HUES6 (cell line): ENCODE data around the gene GMDS.
A peak's percentile ranks its signal among the peaks of the same experiment; 100 is the strongest.

Experiments used
- H3K27ac ChIP-seq: 2 replicates; pipeline ENCODE4 v1.7.0; 2013; ENCODE audit warnings: low read depth, mild to moderate bottlenecking, low read length, inconsistent platforms
- H3K27me3 ChIP-seq: 2 replicates; pipeline ENCODE4 v1.6.1; 2013; ENCODE audit warnings: low read length; ENCODE audit not compliant: control insufficient read depth, insufficient read depth
- H3K36me3 ChIP-seq: 2 replicates; pipeline ENCODE4 v1.6.1; 2013; ENCODE audit warnings: low read length; ENCODE audit not compliant: control insufficient read depth, insufficient read depth
- H3K4me1 ChIP-seq: 2 replicates; pipeline ENCODE4 v1.6.1; 2013; ENCODE audit warnings: low read length; ENCODE audit not compliant: control insufficient read depth, insufficient read depth
- H3K4me3 ChIP-seq: 2 replicates; pipeline ENCODE4 v1.5.1; 2013; ENCODE audit warnings: low read depth, low read length
- H3K9ac ChIP-seq: one replicate; pipeline ENCODE4 v1.6.1; 2013; ENCODE audit warnings: mild to moderate bottlenecking, low read length
- H3K9me3 ChIP-seq: 2 replicates; pipeline ENCODE4 v1.6.1; 2013; ENCODE audit warnings: low read depth, low read length; ENCODE audit not compliant: control insufficient read depth, insufficient read depth

Gene GMDS

DNA sequence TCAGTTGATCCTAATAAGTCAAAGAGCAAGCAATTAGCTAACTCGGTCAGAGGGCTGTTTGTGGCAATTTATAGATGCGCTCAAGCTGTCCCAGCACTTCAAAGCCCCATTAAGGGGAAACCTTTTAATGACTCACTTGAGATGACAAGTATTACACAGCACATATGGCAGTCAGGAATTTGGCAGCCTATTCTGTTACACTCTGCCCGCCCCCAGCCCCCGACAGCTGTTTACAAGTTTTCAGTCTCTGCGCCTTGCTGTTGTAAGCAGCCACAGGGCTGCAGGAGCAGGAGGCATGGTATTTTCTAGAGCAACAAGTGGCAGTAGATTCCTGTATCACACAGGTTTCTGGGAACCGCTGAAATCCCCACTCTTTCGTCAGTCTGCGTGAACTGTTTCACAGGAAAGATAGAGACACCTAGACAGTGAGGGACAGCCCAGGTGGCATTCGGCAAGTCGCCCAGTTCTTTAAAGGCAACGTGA, 372.7 kb downstream of the GMDS start:
- H3K9ac ChIP-seq, result peak overlapping the region; percentile 20
- H3K4me3 ChIP-seq, result no peak overlapping the region; the same call in 1 of the 2 replicates
- H3K27me3 ChIP-seq, result no peaks in the 10 kb centered on the region
- peaks cover 50% of the 10 kb centered on the region for H3K4me1 ChIP-seq
- no peaks in the 10 kb centered on the region for H3K9me3 ChIP-seq
- H3K36me3 ChIP-seq, result no peaks in the 10 kb centered on the region
- H3K27ac ChIP-seq, result no peak overlapping the region

DNA sequence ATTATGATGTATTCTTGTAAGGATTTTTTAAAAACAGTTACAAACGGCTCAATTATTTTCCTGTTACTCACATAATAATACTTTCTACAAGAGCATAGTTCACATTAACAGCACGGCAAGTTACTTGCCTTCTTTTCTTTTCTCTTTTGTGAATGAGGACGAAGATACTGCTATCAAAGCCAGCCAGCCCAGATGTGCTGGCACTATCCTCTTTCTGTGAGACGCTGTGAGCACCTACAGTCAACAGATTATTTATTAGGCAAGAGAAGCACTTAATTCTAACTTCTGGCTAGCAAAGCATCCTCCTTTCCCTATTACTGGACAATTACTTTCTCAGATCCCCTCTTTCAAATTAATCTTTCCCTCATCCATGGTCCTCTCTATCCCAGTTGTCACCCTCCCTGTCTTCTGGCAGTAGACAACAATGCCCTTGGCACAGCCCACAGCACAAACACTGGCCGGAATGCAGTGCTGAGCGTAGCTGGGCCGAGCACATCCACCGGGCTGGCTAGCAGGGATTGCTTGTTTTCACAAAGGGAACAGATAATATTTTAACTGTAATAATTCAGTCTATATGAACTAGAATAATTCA, 373.6 kb downstream of the GMDS start:
- no peak overlapping the region for H3K4me3 ChIP-seq
- no peaks in the 10 kb centered on the region for H3K9me3 ChIP-seq
- H3K4me1 ChIP-seq, result peaks cover 50% of the 10 kb centered on the region
- no peak overlapping the region for H3K27ac ChIP-seq
- no peaks in the 10 kb centered on the region for H3K36me3 ChIP-seq
- no peaks in the 10 kb centered on the region for H3K27me3 ChIP-seq
- H3K9ac ChIP-seq, result no peak overlapping the region

DNA sequence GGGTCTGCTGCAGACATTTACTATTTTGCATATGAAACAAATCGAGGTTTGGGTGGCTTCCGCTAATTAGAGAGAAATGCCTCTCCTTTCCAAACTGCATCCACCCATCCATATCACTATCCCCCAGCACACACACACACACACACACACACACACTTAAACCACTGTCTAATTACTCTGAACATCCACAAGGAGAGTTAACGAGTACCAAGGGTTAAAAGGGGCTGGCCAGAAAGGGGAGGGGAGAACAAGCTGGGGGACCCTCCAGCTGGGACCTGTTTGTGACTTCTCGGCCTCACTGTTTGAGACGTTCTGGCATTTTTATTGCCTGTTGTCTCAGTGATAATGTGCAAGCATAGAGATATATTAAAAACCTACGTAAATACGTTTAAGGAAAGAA, 374.5 kb downstream of the GMDS start:
- Histone ChIP-seq H3K9me3 (no peaks in the 10 kb centered on the region), H3K9ac (no peak overlapping the region), H3K4me1 (peaks cover 57% of the 10 kb centered on the region), H3K27me3 (no peaks in the 10 kb centered on the region), H3K36me3 (no peaks in the 10 kb centered on the region), H3K27ac (no peak overlapping the region), H3K4me3 (no peak overlapping the region)

DNA sequence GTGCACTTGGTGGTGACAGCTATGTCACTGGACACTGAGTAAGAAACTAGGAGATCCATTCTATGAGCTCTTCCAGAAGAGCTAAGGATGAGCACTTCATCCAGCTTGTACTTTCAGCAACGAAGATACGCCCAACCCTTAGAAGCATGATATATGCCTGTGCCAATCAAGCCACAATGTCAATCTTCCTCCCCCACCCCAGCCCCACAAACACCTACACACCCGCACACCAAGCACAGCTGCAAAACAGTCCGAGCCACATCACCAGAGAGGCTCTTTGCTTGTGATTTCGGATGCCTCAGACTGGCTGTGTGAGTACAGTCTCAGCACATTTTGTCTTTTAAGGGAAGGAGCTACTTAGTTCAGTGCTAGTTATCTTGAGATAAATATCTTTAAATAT, 375.2 kb downstream of the GMDS start:
- Histone ChIP-seq H3K9me3 (no peaks in the 10 kb centered on the region), H3K27ac (0 out of 2 replicates have a peak overlapping the region, but pooled peaks have one; percentile 1), H3K36me3 (no peaks in the 10 kb centered on the region), H3K27me3 (no peaks in the 10 kb centered on the region), H3K4me3 (no peak overlapping the region), H3K9ac (no peak overlapping the region), H3K4me1 (peaks cover 62% of the 10 kb centered on the region)

DNA sequence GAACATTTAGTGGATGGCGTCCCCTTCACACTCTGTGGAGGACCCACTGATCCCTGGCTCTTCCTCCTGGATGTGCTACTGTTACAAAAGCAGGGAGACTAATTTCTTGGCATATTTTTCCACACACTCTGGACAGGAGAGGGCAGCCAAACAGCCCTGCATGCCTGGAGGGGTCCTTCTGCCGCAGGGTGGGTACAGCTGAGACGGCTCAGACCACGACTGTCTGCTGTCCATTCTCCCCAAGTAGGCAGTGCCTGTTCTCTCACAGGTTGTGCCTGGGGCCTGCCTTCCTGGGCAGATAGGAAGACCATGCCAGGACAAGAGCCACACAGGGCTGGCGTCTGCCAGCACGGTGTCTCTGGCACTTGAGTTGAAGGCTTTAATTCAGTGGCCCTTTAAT, 375.6 kb downstream of the GMDS start:
- Histone ChIP-seq H3K9me3 (no peaks in the 10 kb centered on the region), H3K4me1 (peaks cover 65% of the 10 kb centered on the region), H3K9ac (no peak overlapping the region), H3K4me3 (no peak overlapping the region), H3K27ac (0 out of 2 replicates have a peak overlapping the region, but pooled peaks have one; percentile 1), H3K36me3 (no peaks in the 10 kb centered on the region), H3K27me3 (no peaks in the 10 kb centered on the region)

DNA sequence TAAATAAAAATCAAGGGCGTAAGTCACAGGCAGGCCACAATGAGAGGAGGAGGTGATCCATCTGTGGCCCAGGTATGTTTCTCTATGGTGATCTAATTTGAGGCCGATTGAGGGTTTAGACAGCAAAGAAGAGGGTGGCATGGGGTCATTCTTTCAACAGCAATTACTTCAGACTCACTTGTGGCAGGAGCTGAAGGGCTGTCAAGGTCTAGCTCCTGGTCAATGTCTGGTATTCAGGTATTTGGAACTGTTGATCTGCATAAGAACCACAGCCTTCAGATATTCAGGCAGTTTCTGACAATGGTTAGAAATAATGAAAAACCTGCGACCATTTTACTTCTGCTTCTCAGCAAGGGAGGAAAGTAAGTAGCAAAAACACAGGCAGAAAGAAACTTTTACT, 376.1 kb downstream of the GMDS start:
- H3K27ac ChIP-seq, result peak overlapping the region; percentile 1; the same call in 1 of the 2 replicates
- H3K9ac ChIP-seq, result no peak overlapping the region

DNA sequence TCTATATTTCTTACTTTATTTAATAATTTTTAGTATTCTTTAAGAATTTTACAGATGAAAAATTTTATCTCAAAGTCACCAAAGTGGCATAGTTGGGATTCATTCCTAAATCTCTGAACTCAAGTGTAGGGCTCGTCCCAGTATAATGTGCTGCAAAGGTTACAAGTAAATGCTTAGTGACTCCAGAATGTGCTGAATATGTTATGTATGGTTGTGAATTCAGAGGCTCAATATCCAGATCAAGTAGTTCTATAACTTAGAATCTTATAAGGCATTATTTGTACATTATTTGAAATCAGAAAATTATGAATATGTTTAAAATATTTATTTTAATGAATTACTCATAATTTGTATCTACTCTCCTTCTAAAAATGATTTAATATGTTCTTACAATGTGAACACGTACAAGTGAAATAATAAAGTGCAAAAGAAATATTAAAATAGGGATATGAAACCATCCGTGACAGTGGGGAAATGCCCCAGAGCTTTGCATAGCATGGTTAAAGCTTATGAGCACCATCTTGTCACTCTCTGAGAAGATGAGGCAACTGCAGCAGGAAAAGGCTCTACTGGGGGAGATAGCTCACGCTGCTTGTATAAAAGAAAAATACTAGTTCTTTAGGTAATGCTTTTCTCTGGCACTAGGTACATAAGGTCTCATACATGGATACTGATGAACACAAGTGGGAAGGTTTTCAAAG, 376.7 kb downstream of the GMDS start:
- H3K36me3 ChIP-seq, result no peaks in the 10 kb centered on the region
- H3K27ac ChIP-seq, result peak overlapping the region; percentile 1; the same call in 1 of the 2 replicates
- H3K9ac ChIP-seq, result no peak overlapping the region
- no peaks in the 10 kb centered on the region for H3K9me3 ChIP-seq
- peaks cover 68% of the 10 kb centered on the region for H3K4me1 ChIP-seq
- no peaks in the 10 kb centered on the region for H3K27me3 ChIP-seq
- no peak overlapping the region for H3K4me3 ChIP-seq

More for the DNA sequence above, 376.1 kb downstream of the GMDS start:
- Histone ChIP-seq H3K36me3 (no peaks in the 10 kb centered on the region), H3K4me3 (no peak overlapping the region), H3K27me3 (no peaks in the 10 kb centered on the region), H3K4me1 (peaks cover 69% of the 10 kb centered on the region), H3K9me3 (no peaks in the 10 kb centered on the region)

DNA sequence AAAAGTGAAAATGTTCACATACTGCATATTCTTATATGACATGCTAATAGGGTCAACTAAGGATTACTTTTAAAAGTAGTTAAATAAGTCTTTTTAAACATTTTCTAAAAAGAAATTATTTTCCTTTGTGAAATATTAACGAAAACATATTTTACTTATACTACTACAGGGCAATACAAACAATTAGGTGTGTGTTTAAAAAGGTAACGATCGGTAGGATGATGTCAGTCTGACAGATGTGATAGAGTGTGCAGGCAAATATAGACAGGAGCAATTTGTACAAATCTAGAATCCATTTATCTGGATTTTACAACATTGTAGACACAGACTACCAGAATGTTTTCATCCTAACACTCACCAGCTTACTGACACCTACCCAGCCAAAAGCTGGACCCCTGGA, 378.2 kb downstream of the GMDS start:
- H3K4me1 ChIP-seq, result peaks cover 52% of the 10 kb centered on the region
- no peak overlapping the region for H3K27ac ChIP-seq
- H3K27me3 ChIP-seq, result no peaks in the 10 kb centered on the region
- H3K36me3 ChIP-seq, result no peaks in the 10 kb centered on the region
- H3K4me3 ChIP-seq, result no peak overlapping the region
- H3K9ac ChIP-seq, result no peak overlapping the region
- no peaks in the 10 kb centered on the region for H3K9me3 ChIP-seq

DNA sequence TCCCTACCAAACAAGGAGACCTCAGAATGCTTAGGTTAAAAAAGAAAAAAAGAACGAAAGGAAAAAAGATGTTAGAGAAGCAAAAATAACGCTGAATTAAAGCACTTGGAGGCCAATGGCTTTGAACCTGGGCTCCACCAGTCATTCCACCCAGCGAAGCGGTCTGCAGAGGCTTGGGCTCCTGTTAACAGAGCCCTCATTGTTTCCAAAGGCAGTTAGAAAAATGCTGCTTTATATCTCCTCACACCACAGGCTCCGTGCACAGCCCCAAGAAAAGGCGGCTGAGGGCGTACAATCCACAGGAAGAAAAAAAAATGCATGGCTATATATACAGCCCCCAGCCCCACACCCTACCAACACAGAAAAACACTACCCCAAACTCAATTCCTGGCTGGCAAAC, 379.8 kb downstream of the GMDS start:
- Histone ChIP-seq H3K9ac (no peak overlapping the region), H3K27ac (no peak overlapping the region)

DNA sequence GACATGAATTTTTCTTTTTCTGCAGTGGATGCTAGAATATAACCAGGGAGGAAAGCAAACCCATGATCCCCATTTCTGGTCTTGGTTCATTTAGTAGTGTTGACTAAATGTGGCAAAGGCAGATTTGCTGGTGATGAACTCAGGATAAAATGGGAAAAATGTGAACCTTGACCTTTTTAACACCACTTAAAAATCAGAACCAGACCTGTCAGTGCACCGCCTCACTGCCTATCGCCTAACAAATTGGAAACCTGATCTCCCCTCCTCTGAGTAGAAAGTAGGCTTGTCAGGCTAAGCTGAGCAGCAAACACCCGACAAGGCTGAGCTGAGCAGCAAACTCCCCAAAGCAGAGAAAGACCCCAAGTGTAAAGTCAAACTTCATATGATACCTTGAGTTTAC, 380.9 kb downstream of the GMDS start:
- H3K9ac ChIP-seq, result no peak overlapping the region
- no peak overlapping the region for H3K27ac ChIP-seq
- peaks cover 25% of the 10 kb centered on the region for H3K4me1 ChIP-seq
- no peaks in the 10 kb centered on the region for H3K27me3 ChIP-seq
- H3K36me3 ChIP-seq, result no peaks in the 10 kb centered on the region
- H3K4me3 ChIP-seq, result no peak overlapping the region
- H3K9me3 ChIP-seq, result no peaks in the 10 kb centered on the region

More for the DNA sequence above, 379.8 kb downstream of the GMDS start:
- Histone ChIP-seq H3K36me3 (no peaks in the 10 kb centered on the region), H3K4me1 (peaks cover 36% of the 10 kb centered on the region), H3K4me3 (no peak overlapping the region), H3K9me3 (no peaks in the 10 kb centered on the region), H3K27me3 (no peaks in the 10 kb centered on the region)

DNA sequence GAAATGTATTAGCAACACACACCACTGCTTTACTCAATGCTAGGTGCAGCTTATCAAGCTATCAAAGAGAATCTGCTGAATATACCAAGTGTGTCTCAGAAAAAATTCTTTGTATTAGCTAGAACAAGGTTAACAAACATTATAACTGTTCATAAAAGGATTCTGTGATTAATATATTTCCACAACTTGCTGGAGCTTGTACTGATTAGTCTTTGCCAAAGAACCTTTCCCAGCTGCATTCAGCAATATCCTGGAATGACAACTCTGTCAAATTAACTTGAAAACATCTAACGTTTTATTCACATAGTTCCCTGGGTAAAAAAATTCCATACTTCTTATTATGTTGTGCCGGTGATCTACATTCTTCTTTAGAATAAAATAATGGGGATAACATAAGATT, 383.0 kb downstream of the GMDS start:
- Histone ChIP-seq H3K4me1 (peaks cover 19% of the 10 kb centered on the region), H3K27ac (no peak overlapping the region), H3K36me3 (no peaks in the 10 kb centered on the region), H3K27me3 (no peaks in the 10 kb centered on the region), H3K9ac (no peak overlapping the region), H3K9me3 (no peaks in the 10 kb centered on the region), H3K4me3 (no peak overlapping the region)
